ENCODE results near the gene SIRPB2.

The SIRPB2 gene

DNA sequence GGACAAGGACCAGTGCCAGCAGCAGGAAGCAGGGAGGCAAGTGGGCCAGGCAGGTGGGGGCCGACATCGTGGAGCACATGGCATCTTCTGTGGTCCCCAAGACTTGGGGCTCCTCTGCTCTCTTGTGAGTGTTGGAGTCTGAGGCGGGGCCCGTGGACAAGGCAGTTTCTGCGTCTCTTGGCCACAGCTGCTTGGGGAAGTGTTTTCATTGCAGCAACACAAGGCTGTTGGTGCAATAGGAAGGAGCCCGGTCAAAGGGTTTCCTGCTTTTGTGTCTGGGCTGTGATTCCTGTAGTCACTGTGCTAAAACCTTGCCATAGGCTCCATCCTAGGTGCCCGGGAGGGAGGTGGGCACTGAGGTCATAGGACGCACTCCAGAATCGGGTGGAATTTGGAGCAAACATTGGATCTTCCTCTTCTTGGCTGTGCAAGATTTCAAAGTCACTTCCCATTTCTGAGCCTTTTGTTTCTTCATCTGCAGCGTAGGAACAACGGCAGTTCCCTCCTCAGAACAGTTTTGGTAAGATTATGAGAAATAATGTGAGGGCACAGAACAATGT is at the start of gene SIRPB2:
Gene SIRPB2, minus strand, starts transcription at position 140 of the 560 bp plus-strand sequence. Its CDS starts 61 bp downstream, at position 79.
- DNase-seq, result no peak

- DNase-seq, result no peak
These were observed 48.7 kb upstream of the SIRPB2 start for GRCh38 chr20:1539816-1540419.

DNA sequence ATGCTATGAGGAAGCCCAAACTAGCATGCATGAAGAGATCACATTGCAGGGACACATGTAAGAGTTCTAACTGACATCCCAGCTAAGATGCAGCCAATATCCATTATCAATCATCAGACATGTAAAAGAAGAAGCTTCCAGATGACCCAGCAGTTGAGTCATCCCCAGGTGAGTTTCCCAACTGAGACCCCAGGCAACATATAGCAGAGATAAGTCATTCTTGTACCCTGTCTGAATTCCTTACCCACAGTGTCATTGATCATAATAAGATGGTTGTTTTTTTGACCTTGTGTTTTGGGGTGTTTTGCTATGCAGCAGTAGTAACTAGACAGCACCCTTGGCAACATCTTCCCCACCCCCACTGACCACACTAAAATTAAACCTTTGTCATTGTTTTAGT is 47.4 kb upstream of the SIRPB2 start:
- no peak for DNase-seq

DNA sequence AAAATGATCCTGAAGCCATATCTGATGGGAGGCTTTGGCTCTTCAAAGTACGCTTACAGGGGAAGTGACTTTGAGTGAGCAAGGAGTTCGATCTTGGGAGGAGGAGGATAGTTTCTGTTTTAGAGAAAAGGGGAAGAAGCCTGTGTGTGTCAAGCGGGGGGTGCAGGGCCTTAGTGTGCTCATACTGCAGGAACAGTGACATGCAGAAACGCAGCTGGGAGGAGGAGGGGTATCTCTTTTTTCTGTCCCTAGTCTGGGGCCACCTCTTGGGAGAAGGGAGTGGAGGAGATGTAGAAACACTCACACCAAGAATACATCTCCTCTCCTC is 46.5 kb upstream of the SIRPB2 start:
- DNase-seq, result no peak

DNA sequence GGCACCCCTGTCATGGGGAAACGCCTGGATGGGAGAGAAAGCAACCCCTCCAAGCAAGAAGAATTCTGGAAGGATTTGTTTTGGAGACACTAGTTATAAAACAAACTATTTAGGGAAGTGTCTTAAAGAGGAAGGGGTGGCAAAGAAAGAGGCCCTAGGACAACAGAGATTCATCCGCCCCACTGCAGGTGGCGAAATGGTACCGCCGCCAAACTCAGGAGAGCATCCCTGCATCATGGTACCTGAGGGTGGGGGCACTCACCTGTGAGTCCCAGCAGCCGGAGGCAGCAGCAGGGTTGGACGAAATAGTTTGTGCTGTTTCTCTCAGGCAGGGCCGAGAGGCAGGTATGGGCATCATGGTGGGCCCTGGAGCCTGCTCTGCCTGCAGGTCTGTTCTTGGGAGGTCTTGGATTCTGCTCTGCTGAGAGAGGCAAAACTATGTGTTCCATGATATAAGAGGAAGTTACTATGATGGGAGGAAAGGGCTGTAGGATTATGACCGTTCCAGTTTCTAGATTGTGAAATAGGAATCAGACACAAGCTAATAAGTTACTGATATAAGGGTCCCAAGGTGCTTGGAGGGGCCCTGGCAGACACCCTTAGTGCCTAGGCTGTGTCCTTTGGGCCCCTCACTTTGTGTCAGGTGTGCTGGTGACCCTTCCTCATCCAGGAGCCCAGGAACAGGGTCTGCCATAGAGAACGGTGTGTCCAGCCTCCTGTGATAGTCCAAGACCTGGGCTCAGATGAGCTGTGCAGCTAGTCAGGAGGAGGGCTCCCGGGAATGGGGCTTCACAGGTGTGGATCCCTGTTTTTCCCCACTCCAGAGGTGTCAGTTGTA is 45.9 kb upstream of the SIRPB2 start:
- no peak for DNase-seq

DNA sequence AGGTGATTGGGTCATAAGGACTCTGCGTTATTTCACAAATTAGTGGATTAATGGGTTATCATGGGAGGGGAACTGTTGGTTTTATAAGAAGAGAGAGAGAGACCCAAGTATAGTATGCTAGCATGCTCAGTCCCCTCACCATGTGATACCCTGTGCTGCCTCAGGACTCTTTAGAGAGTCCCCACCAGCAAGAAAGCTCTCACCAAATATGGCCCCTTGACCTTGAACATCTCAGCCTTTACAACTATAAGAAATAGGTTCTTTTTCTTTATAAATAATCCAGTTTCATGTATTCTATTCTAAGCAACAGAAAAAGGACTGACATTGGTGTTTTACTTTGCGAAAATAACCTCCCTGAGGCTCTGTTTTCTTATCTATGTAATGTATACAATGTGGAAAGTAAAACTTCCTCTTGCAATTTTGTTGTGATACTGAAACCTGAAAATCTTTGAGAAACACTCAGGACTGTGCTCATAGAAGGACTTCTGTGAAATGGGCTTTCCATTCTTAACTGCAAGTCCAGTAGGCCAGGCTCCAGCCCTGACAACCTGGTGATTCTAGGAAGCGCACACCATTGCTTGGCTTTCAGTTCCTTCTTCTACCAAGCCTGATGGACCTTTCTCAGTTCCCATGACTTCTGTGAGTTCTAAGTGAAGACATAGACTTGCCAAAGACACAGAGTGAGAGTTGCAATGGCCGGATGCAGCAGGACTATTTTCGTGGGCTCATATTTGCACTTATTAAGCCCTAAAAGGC is 44.4 kb upstream of the SIRPB2 start:
- no peak for DNase-seq

GRCh38 chr20:1534526-1534925 is 43.3 kb upstream of the SIRPB2 start:
- no peak for DNase-seq

DNA sequence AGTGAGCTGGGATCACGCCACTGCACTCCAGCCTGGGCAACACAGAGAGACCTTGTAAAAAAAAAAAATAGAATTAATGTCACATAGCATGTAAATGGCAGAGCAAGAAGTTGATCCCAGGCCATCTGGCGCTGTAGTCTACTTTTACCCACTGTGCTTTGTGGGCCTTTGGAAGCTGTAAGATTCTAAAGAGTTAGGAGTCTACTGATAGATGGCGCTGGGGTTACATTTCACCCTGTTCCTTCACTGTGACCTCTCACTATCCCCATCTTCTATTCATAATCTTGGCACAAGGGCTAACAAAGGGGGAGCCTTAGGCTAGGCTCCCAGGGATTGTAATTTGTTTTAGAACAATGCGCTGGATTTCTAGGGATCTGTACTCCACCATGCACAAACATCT is 41.8 kb upstream of the SIRPB2 start:
- DNase-seq, result no peak

DNA sequence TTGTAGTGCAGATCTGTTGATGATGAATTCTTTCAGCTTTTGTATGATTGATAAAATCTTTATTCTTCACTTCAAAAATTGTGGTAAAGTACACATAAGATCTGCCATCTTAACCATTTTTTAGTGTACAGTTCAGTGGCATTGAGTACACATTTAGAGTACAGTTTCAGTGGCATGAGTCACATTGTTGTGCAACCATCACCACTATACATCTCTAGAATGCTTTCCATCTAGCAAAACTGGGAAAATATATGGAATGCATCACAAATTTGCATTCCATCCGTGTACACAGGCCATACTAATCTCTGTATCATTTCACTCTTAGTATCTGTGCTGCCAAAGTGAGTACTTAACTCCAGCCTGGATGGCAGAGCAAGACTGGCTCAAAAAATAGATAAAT is 37.6 kb upstream of the SIRPB2 start:
- DNase-seq, result no peak

DNA sequence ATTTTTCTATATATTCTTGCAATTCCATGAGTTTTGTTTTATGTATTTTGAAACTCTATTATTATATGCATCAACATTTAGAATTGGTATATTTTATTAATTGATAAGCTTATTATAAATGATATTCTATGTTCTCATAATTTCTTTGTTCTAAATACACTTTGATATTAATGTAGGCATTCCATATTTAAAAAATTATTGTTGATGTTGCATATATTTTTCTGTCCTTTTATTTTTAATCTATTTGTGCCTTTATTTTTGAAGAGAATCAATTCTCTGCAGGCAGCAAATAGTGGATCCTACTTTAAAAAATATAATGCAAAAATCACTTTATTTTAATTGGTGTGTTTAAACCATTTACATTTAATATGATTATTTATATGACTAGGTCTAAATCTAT is 36.7 kb upstream of the SIRPB2 start:
- DNase-seq, result no peak

DNA sequence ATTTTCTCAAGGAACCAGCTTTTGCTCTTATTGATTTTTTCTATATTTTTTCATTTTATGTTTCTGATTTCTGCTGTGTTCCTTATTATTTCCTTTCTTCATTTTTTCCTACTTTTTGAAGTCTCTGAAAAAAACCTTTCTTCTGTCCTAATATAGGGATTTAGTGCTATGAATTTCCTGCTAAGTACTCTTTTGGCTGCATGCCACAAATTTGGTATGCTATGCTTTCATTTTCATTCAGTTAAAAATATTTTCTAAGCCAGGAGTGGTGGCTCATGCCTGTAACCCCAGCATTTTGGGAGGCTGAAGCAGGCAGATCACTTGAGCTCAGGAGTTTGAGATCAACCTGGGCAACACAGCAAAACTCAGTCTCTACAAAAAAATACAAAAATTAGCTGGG is 35.7 kb upstream of the SIRPB2 start:
- no peak for DNase-seq

DNA sequence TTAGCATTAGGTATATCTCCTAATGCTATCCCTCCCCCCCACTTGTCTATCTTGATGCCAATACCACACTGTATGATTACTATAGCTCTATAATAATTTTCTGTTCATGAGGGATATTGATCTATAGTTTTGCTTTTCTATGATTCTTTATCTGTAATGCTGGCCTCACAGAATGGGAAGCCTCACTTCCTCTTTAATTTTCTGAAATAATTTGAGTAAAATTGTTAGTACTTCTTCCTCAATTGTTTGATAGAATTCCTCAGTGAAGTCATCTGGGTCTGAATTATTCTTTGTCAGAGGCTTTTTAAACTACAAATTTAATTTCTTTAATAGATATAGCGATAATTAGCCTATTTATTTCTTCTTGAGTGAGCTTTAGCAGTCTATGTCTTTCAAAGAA is 35.1 kb upstream of the SIRPB2 start:
- DNase-seq, result no peak

- no peak for DNase-seq
These were observed 32.8 kb upstream of the SIRPB2 start for GRCh38 chr20:1524004-1524403.

DNA sequence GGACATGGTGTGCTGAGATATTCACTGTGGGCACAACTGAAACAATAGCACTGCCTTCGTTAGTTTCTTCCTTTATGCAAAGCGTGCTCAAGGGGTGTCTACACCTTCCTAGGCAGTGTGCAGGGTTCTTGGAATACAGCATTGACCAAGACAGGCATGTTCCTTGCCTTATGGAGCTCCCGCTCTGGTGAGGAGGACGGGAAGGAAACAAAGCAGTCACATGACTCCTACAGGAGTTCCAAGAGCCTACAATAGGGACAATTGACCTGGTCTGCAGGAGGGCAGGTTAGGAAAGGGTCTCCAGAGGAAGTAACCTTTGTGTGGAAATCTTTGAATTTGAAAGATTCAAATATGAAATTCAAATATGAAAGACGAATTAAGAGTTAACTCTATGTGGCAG is 25.8 kb upstream of the SIRPB2 start:
- no peak for DNase-seq

GRCh38 chr20:1513801-1514200 is 22.6 kb upstream of the SIRPB2 start:
- DNase-seq, result no peak

GRCh38 chr20:1509237-1509636 is 18.0 kb upstream of the SIRPB2 start:
- DNase-seq, result no peak

DNA sequence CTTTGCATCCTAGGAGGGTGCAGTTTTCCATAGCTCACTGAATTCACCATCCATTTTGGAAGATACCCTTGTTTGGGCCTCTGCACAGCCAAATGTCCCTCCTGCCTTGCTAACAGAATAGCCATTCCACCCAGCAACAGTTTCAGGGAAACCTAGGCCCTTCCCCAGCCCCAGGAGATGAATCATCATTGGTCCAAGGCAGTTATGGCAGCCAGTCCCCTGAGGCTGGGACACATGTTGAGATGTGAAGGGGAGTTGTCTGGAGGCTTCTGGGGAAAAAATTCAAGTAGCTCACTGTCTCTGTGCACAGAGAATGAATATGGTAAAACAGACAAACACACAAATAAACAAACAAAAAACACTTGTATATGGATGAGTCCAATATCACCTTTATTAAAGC is 17.4 kb upstream of the SIRPB2 start:
- DNase-seq, result no peak

- no peak for DNase-seq
These were observed 16.1 kb upstream of the SIRPB2 start for GRCh38 chr20:1507276-1507675.

GRCh38 chr20:1505871-1506270 is 14.7 kb upstream of the SIRPB2 start:
- DNase-seq, result no peak

- DNase-seq, result no peak
These were observed 14.1 kb upstream of the SIRPB2 start for GRCh38 chr20:1505361-1505760.

- DNase-seq, result peak; percentile 54
These were observed 12.5 kb upstream of the SIRPB2 start for GRCh38 chr20:1503564-1504227.

GRCh38 chr20:1500496-1500895 is 9.3 kb upstream of the SIRPB2 start:
- DNase-seq, result no peak
